ENCODE measurements around the gene LIF. TPM values are rescaled to one million over a fixed set of nuclear protein-coding genes. Genes with fewer than 3 reads are reported as not detected.
A peak's percentile ranks its signal among the peaks of the same experiment; 100 is the strongest.

The LIF gene
- total and polyA plus RNA-seq, 4 donors, result 0.77 to 26.1 (median 5.1) TPM

DNA sequence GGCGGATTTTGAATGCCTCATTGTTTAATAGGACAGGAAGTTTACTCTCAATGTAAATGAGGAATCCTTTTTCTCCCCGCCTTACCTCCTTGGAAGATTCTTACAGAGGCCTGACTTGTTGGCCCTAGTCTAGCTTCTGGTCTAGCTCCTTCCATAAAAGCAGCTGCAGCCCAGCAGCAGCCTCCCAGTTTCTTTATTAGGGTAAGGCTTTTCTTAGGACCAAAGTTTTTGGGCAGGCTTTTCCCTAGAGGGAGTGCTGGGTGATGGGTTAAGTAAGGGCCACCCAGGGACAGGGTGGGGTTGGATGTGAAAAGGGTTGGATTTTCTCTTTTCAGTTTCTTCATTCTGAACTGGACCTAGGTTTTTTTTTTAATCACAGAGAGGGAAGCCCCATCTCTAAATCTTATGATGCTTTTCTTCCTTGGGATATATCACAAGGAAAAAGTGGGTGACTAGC, 49.7 kb downstream of the LIF start:
- DNase-seq, result no peak
- TF ChIP-seq CTCF (IDR thresholded peaks at IDR 0.05; ENCODE audit: control extremely low read depth, extremely low read depth), result no peak
- H3K27ac ChIP-seq (ENCODE audit: low read depth in 1 of 2, low read length in 1 of 2), result peak overlapping the region; percentile 79 to 88
- no peak overlapping the region for H3K4me3 ChIP-seq
- no peaks in the 10 kb centered on the region for H3K9me3 ChIP-seq (ENCODE audit: control insufficient read depth in 4 of 4, insufficient read depth in 3 of 4, low read length in 3 of 4)
- no peaks in the 10 kb centered on the region for H3K36me3 ChIP-seq (ENCODE audit: control insufficient read depth in 4 of 4, insufficient read depth in 4 of 4, low read length in 4 of 4)
- ATAC-seq (ENCODE audit: insufficient read depth, low FRiP score), result no peak
- H3K9ac ChIP-seq (ENCODE audit: insufficient read depth in 1 of 2, low read length in 2 of 2), result peak overlapping the region in 1 of 2 donors; percentile 73
- 13 to 18% methylated on average over 2 of the region's 2 CpGs for WGBS, 2 donors
- H3K27me3 ChIP-seq (ENCODE audit: control insufficient read depth in 3 of 3, insufficient read depth in 3 of 3, low read length in 2 of 3), result no peaks in the 10 kb centered on the region
- H3K4me1 ChIP-seq (ENCODE audit: control insufficient read depth in 5 of 5, insufficient read depth in 5 of 5, low read length in 5 of 5), result peaks cover 5 to 40% (median 17%) of the 10 kb centered on the region in 5 donors

GRCh38 chr22:30196141-30196879, 50.2 kb downstream of the LIF start:
- no peaks in the 10 kb centered on the region for H3K36me3 ChIP-seq (ENCODE audit: control insufficient read depth in 4 of 4, insufficient read depth in 4 of 4, low read length in 4 of 4)
- DNase-seq (peak in 2 of 3 donors; percentile 90 to 96), ATAC-seq (ENCODE audit: insufficient read depth, low FRiP score) (peak; percentile 87)
- TF ChIP-seq CTCF (IDR thresholded peaks at IDR 0.05; ENCODE audit: control extremely low read depth, extremely low read depth), result no peak
- H3K4me3 ChIP-seq, result no peak overlapping the region
- H3K4me1 ChIP-seq (ENCODE audit: control insufficient read depth in 5 of 5, insufficient read depth in 5 of 5, low read length in 5 of 5), result peaks cover 5 to 36% (median 17%) of the 10 kb centered on the region in 5 donors
- H3K27ac ChIP-seq (ENCODE audit: low read depth in 1 of 2, low read length in 1 of 2), result peak overlapping the region; percentile 22 to 88
- no peaks in the 10 kb centered on the region for H3K9me3 ChIP-seq (ENCODE audit: control insufficient read depth in 4 of 4, insufficient read depth in 3 of 4, low read length in 3 of 4)
- 2 to 5% methylated on average over 11 of the region's 11 CpGs for WGBS, 2 donors
- no peaks in the 10 kb centered on the region for H3K27me3 ChIP-seq (ENCODE audit: control insufficient read depth in 3 of 3, insufficient read depth in 3 of 3, low read length in 2 of 3)
- peak overlapping the region in 1 of 2 donors; percentile 73 for H3K9ac ChIP-seq (ENCODE audit: insufficient read depth in 1 of 2, low read length in 2 of 2)

- Histone ChIP-seq H3K9me3 (ENCODE audit: control insufficient read depth in 4 of 4, insufficient read depth in 3 of 4, low read length in 3 of 4) (no peaks in the 10 kb centered on the region), H3K4me3 (no peak overlapping the region), H3K27me3 (ENCODE audit: control insufficient read depth in 3 of 3, insufficient read depth in 3 of 3, low read length in 2 of 3) (no peaks in the 10 kb centered on the region), H3K27ac (ENCODE audit: low read depth in 1 of 2, low read length in 1 of 2) (peak overlapping the region; percentile 22 to 88), H3K36me3 (ENCODE audit: control insufficient read depth in 4 of 4, insufficient read depth in 4 of 4, low read length in 4 of 4) (no peaks in the 10 kb centered on the region), H3K4me1 (ENCODE audit: control insufficient read depth in 5 of 5, insufficient read depth in 5 of 5, low read length in 5 of 5) (peaks cover 5 to 40% (median 17%) of the 10 kb centered on the region in 5 donors), H3K9ac (ENCODE audit: insufficient read depth in 1 of 2, low read length in 2 of 2) (peak overlapping the region in 1 of 2 donors; percentile 73)
- WGBS, 2 donors, result 35 to 38% methylated on average over 5 of the region's 5 CpGs
- no peak for TF ChIP-seq CTCF (IDR thresholded peaks at IDR 0.05; ENCODE audit: control extremely low read depth, extremely low read depth)
- ATAC-seq (ENCODE audit: insufficient read depth, low FRiP score) (peak; percentile 28), DNase-seq (peak in 1 of 3 donors; percentile 95)
Measured at GRCh38 chr22:30195245-30196140, 51.1 kb downstream of the LIF start.

Measured in lung (tissue), 12 donors.